ENCODE results near the gene SMARCA5. TPM values are rescaled to one million over a fixed set of nuclear protein-coding genes. Genes with fewer than 3 reads are reported as not detected.

SMARCA5 gene
- total and polyA plus RNA-seq, 2 donors (not counting 1 experiment from before 2014, with no cell fraction given): 6.7 to 53.1 TPM

DNA sequence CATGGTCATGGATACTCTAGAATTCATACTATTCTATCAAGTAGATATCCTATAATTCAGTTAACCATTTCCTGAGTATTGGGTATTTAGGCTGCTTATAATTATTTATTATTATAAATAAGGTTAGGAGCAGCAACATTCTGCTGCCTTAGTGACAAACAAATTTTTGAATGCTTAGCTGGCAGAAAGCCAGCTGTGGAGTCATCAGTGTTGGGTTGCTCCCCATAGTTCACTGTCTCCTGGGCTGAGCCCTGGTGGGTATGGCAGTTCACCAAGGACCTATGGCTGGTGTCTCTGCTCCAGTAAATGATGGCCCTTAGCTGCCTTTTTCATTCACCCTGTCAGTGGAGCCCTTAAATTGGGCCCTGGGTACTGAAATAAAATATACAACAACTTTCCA, 61.8 kb downstream of the SMARCA5 start:
- H3K27ac Mint-ChIP-seq: no peak overlapping the region
- no peaks in the 10 kb centered on the region for H3K9me3 Mint-ChIP-seq (ENCODE audit: insufficient read depth)
- ATAC-seq (ENCODE audit: low read depth) (no peak), DNase-seq (no peak)
- H3K4me3 Mint-ChIP-seq: no peak overlapping the region
- H3K27ac ChIP-seq (ENCODE audit: low read length in 2 of 2): no peak overlapping the region
- H3K4me3 ChIP-seq (ENCODE audit: control extremely low read depth in 1 of 5, extremely low read depth in 1 of 5, insufficient read depth in 1 of 5, low read depth in 2 of 5, low read length in 4 of 5): no peak overlapping the region
- no peaks in the 10 kb centered on the region for H3K27me3 Mint-ChIP-seq
- no peak overlapping the region for H2AFZ ChIP-seq (ENCODE audit: insufficient read depth, low read depth, low read length, poor library complexity, severe bottlenecking)
- H3K4me2 ChIP-seq (replicated peaks; ENCODE audit: low read depth, low read length, poor library complexity, severe bottlenecking): no peak overlapping the region
- CTCF ChIA-PET: no interaction called here
- TF ChIP-seq EZH2 (IDR thresholded peaks at IDR 0.05; ENCODE audit: borderline replicate concordance, insufficient read depth, low read depth, low read length, poor library complexity, severe bottlenecking): no peak
- no peak for TF ChIP-seq CTCF (IDR thresholded peaks at IDR 0.05)
- intact Hi-C loops (cut with micrococcal nuclease): no loop called here
- no peaks in the 10 kb centered on the region for H4K20me1 ChIP-seq (ENCODE audit: control insufficient read depth, insufficient read depth, low read length, poor library complexity, severe bottlenecking)
- no peak overlapping the region for H3K9ac ChIP-seq (ENCODE audit: low read length)
- peaks cover 0 to 1% (median 0%) of the 10 kb centered on the region in 3 donors for H3K9me3 ChIP-seq (ENCODE audit: control extremely low read depth in 1 of 3, control insufficient read depth in 2 of 3, insufficient read depth in 1 of 3, low read length in 2 of 3)
- H3K4me1 ChIP-seq (ENCODE audit: control insufficient read depth in 2 of 2, insufficient read depth in 2 of 2, low read length in 2 of 2): no peaks in the 10 kb centered on the region
- H3K4me1 Mint-ChIP-seq: no peaks in the 10 kb centered on the region
- POLR2A ChIA-PET: no interaction called here
- no peaks in the 10 kb centered on the region for H3K36me3 ChIP-seq (replicated peaks in 1 of 2; ENCODE audit: control extremely low read depth in 1 of 2, control insufficient read depth in 1 of 2, extremely low read depth in 1 of 2, insufficient read depth in 2 of 2, low read length in 1 of 2)
- no peaks in the 10 kb centered on the region for H3K79me2 ChIP-seq (ENCODE audit: control insufficient read depth, insufficient read depth, low read length)
- H3K27me3 ChIP-seq (replicated peaks in 1 of 4; ENCODE audit: control extremely low read depth in 1 of 4, control insufficient read depth in 3 of 4, insufficient read depth in 4 of 4, low read length in 3 of 4): no peaks in the 10 kb centered on the region

DNA sequence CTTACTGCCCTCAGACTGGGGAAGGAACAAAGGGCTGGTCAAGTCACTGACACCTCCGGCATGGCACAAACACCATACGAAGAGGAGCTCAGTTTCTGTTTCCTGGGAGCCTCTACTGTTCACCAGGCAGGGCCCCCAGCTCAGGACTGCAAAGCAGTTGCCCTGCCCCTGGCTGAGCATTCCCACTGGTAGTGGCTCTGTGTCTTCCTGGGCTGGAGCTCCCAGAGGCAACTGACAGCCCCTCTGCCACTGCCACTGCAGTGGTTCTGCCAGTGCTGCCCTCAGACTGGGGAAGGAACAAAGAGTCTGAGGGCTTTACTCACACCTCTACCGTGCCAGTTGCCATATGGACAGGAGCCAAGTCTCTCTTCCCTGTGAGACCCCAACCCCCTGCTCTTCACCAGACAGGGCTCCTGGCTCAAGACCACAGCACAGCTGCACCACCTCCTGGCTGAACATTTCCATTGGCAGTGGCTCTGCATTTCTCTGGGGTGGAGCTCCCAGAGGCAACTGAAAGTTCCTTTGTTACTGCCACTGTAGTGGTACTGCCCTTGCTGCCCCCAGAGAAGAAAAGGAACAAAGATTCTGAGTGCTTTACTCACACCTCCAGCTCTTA, 67.9 kb downstream of the SMARCA5 start:
- CTCF ChIA-PET: interaction anchor here (0.7 kb wide), 1 partner anchor 206 kb away, joined by 3 read pairs; no protein-coding TSS in a partner anchor
- DNase-seq: no peak
- POLR2A ChIA-PET: no interaction called here

More for the DNA sequence above, 67.9 kb downstream of the SMARCA5 start:
- Histone ChIP-seq H3K79me2 (ENCODE audit: control insufficient read depth, insufficient read depth, low read length) (no peaks in the 10 kb centered on the region), H3K36me3 (replicated peaks in 1 of 2; ENCODE audit: control extremely low read depth in 1 of 2, control insufficient read depth in 1 of 2, extremely low read depth in 1 of 2, insufficient read depth in 2 of 2, low read length in 1 of 2) (no peaks in the 10 kb centered on the region), H3K9me3 (ENCODE audit: control extremely low read depth in 1 of 3, control insufficient read depth in 2 of 3, insufficient read depth in 1 of 3, low read length in 2 of 3) (peaks cover 1 to 15% (median 4%) of the 10 kb centered on the region in 3 donors), H2AFZ (ENCODE audit: insufficient read depth, low read depth, low read length, poor library complexity, severe bottlenecking) (no peak overlapping the region), H3K4me1 (ENCODE audit: control insufficient read depth in 2 of 2, insufficient read depth in 2 of 2, low read length in 2 of 2) (no peaks in the 10 kb centered on the region), H4K20me1 (ENCODE audit: control insufficient read depth, insufficient read depth, low read length, poor library complexity, severe bottlenecking) (no peaks in the 10 kb centered on the region), H3K4me3 (ENCODE audit: control extremely low read depth in 1 of 5, extremely low read depth in 1 of 5, insufficient read depth in 1 of 5, low read depth in 2 of 5, low read length in 4 of 5) (no peak overlapping the region), H3K27ac (ENCODE audit: low read length in 2 of 2) (no peak overlapping the region), H3K9ac (ENCODE audit: low read length) (no peak overlapping the region), H3K27me3 (replicated peaks in 1 of 4; ENCODE audit: control extremely low read depth in 1 of 4, control insufficient read depth in 3 of 4, insufficient read depth in 4 of 4, low read length in 3 of 4) (no peaks in the 10 kb centered on the region), H3K4me2 (replicated peaks; ENCODE audit: low read depth, low read length, poor library complexity, severe bottlenecking) (no peak overlapping the region)
- TF ChIP-seq CTCF (IDR thresholded peaks at IDR 0.05): no peak
- TF ChIP-seq EZH2 (IDR thresholded peaks at IDR 0.05; ENCODE audit: borderline replicate concordance, insufficient read depth, low read depth, low read length, poor library complexity, severe bottlenecking): no peak
- Mint-ChIP-seq H3K4me3 (no peak overlapping the region), H3K27ac (no peak overlapping the region), H3K27me3 (no peaks in the 10 kb centered on the region), H3K4me1 (no peaks in the 10 kb centered on the region), H3K9me3 (ENCODE audit: insufficient read depth) (peaks cover 13% of the 10 kb centered on the region)
- intact Hi-C loops (cut with micrococcal nuclease): no loop called here
- no peak for ATAC-seq (ENCODE audit: low read depth)
- 97% methylated on average over 3 of the region's 3 CpGs for WGBS (ENCODE audit: insufficient coverage)
